Neutrophil (primary cell): ENCODE measurements around the gene POLR2H.
"Not testable (repeated sequence)": the region's sequence is repeated elsewhere in the genome, so short reads cannot be mapped to it uniquely, and the experiment has no call there.

ENCODE experiments used
- H3K27ac ChIP-seq: fragments of 200-600 bp; sonication (generic); 2 replicates; pipeline ENCODE4 v1.5.1; 2016; ENCODE audit warnings: mild to moderate bottlenecking, moderate library complexity
- H3K27me3 ChIP-seq: fragments of 200-600 bp; sonication (generic); 2 replicates; pipeline ENCODE4 v1.6.0; 2016; ENCODE audit warnings: mild to moderate bottlenecking
- H3K36me3 ChIP-seq: fragments of 200-600 bp; sonication (generic); 2 replicates; pipeline ENCODE4 v1.5.1; 2017
- H3K4me1 ChIP-seq, 2 experiments: fragments of 200-600 bp in 1 of 2; sonication (generic) in 1 of 2; 1 replicate in 1 of 2; 2 replicates in 1 of 2; pipeline versions ENCODE4 v1.5.1 to v1.6.1; 2013 to 2016; ENCODE audit warnings: low read depth in 1 of 2, low read length in 1 of 2, mild to moderate bottlenecking in 1 of 2, moderate library complexity in 1 of 2; ENCODE audit not compliant: control insufficient read depth in 1 of 2, insufficient read depth in 1 of 2
- H3K4me3 ChIP-seq, 2 experiments: fragments of 200-600 bp in 1 of 2; sonication (generic) in 1 of 2; 1 replicate in 1 of 2; 2 replicates in 1 of 2; pipeline ENCODE4 v1.5.1; 2013 to 2016; ENCODE audit warnings: low read depth in 1 of 2, low read length in 1 of 2, mild to moderate bottlenecking in 1 of 2, moderate library complexity in 1 of 2
- H3K9me3 ChIP-seq: fragments of 200-600 bp; sonication (generic); 2 replicates; pipeline ENCODE4 v1.5.1; 2016
- CTCF ChIP-seq: fragments of 200-600 bp; sonication (generic); IDR thresholded peaks from 2 replicates; pipeline ENCODE4 v1.5.1; 2016; ENCODE audit warnings: antibody characterized with exemption

The POLR2H gene

GRCh38 chr3:184339001-184339400, 22.5 kb upstream of the POLR2H start:
- Histone ChIP-seq H3K4me3 (no peak overlapping the region), H3K4me1 (peaks cover 15 to 23% of the 10 kb centered on the region in 2 experiments), H3K27ac (no peak overlapping the region), H3K36me3 (peaks cover 31% of the 10 kb centered on the region), H3K27me3 (peaks cover 26% of the 10 kb centered on the region), H3K9me3 (no peaks in the 10 kb centered on the region)
- no peak for TF ChIP-seq CTCF

- peaks cover 26% of the 10 kb centered on the region for H3K27me3 ChIP-seq
- H3K36me3 ChIP-seq: peaks cover 30% of the 10 kb centered on the region
- H3K27ac ChIP-seq, H3K9me3 ChIP-seq, H3K4me3 ChIP-seq: not testable (repeated sequence)
- H3K4me1 ChIP-seq: peaks cover 15 to 23% of the 10 kb centered on the region in 2 experiments
Observed at GRCh38 chr3:184339451-184340135, 21.9 kb upstream of the POLR2H start.

GRCh38 chr3:184341925-184342324, 19.6 kb upstream of the POLR2H start:
- Histone ChIP-seq H3K9me3 (no peaks in the 10 kb centered on the region), H3K27me3 (peaks cover 23% of the 10 kb centered on the region), H3K36me3 (peaks cover 33% of the 10 kb centered on the region), H3K4me1 (peaks cover 2 to 9% of the 10 kb centered on the region in 2 experiments), H3K4me3 (no peak overlapping the region), H3K27ac (no peak overlapping the region)
- no peak for TF ChIP-seq CTCF

- TF ChIP-seq CTCF: no peak
- Histone ChIP-seq H3K4me1 (peaks cover 0 to 3% of the 10 kb centered on the region in 2 experiments), H3K27me3 (peaks cover 9% of the 10 kb centered on the region), H3K36me3 (peaks cover 33% of the 10 kb centered on the region), H3K9me3 (no peaks in the 10 kb centered on the region), H3K4me3 (no peak overlapping the region), H3K27ac (no peak overlapping the region)
Observed at GRCh38 chr3:184343200-184343876, 18.2 kb upstream of the POLR2H start.

- Histone ChIP-seq H3K27ac (no peak overlapping the region), H3K4me1 (no peaks in the 10 kb centered on the region)
Observed at GRCh38 chr3:184344579-184345316, 16.8 kb upstream of the POLR2H start.

More at GRCh38 chr3:184344579-184345316, 16.8 kb upstream of the POLR2H start:
- H3K36me3 ChIP-seq: peaks cover 33% of the 10 kb centered on the region
- no peak for TF ChIP-seq CTCF
- no peak overlapping the region for H3K4me3 ChIP-seq
- no peaks in the 10 kb centered on the region for H3K27me3 ChIP-seq
- no peaks in the 10 kb centered on the region for H3K9me3 ChIP-seq
